ENCODE results near the gene WDR33. TPM values are rescaled to one million over a fixed set of nuclear protein-coding genes. Genes with fewer than 3 reads are reported as not detected.
A peak's percentile ranks its signal among the peaks of the same experiment; 100 is the strongest.

The WDR33 gene
- total RNA-seq, 2 experiments from 2014 or later = 59.8 to 61.5 TPM

DNA sequence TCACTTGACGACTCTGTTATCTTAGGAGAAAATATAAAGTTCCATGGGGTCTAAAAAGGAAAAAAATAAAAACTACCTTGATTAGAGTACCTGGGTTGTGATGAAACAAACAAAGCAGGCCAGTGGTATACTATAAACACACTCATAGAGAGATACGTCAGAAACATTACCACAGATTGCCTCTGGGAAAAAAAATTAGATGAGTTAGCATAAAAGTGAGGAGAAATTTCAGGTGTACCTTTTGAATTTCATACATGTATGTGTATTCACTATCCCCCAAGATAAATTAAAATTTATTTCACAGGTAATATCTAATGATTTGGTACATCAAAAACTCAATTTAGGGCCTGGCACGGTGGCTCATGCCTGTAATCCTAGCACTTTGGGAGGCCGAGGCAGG lies 18.2 kb downstream of the WDR33 start:
- TF ChIP-seq CTCF (IDR thresholded peaks at IDR 0.05) = no peak
- H3K4me1 Mint-ChIP-seq (ENCODE audit: low read depth) = peaks cover 53% of the 10 kb centered on the region
- intact Hi-C loops (cut with DNase I, micrococcal nuclease) = no loop called here
- Histone ChIP-seq H3K4me1 (ENCODE audit: insufficient read depth, low read length) (peaks cover 42% of the 10 kb centered on the region), H3K9me3 (ENCODE audit: control insufficient read depth in 1 of 2, insufficient read depth in 1 of 2, low read length in 2 of 2) (no peaks in the 10 kb centered on the region), H3K36me3 (ENCODE audit: insufficient read depth, low read length) (peaks cover 18% of the 10 kb centered on the region), H3K4me3 (ENCODE audit: low read length) (no peak overlapping the region), H3K27ac (ENCODE audit: low read depth in 1 of 2, low read length in 2 of 2) (no peak overlapping the region), H3K27me3 (ENCODE audit: control insufficient read depth in 1 of 2, insufficient read depth in 2 of 2, low read length in 2 of 2) (no peaks in the 10 kb centered on the region)
- no peaks in the 10 kb centered on the region for H3K27me3 Mint-ChIP-seq
- ChIA-PET CTCF (interaction anchor here (0.8 kb wide), 1 partner anchor 44 kb away, joined by 3 read pairs; no protein-coding TSS in a partner anchor), POLR2A (no interaction called here)
- no peak for DNase-seq
- no peak for ATAC-seq (ENCODE audit: poor library complexity)
- H3K4me3 Mint-ChIP-seq = peak overlapping the region; percentile 2
- H3K36me3 Mint-ChIP-seq (ENCODE audit: low read depth) = peaks cover 51% of the 10 kb centered on the region
- H3K9me3 Mint-ChIP-seq = no peaks in the 10 kb centered on the region
- peak overlapping the region; percentile 13 for H3K27ac Mint-ChIP-seq

- Mint-ChIP-seq H3K36me3 (ENCODE audit: low read depth) (peaks cover 41% of the 10 kb centered on the region), H3K27ac (peak overlapping the region; percentile 3), H3K27me3 (no peaks in the 10 kb centered on the region), H3K4me1 (ENCODE audit: low read depth) (peaks cover 36% of the 10 kb centered on the region), H3K9me3 (no peaks in the 10 kb centered on the region), H3K4me3 (peak overlapping the region; percentile 2)
- DNase-seq = no peak
- intact Hi-C loops (cut with DNase I, micrococcal nuclease) = no loop called here
- H3K27me3 ChIP-seq (ENCODE audit: control insufficient read depth in 1 of 2, insufficient read depth in 2 of 2, low read length in 2 of 2) = no peaks in the 10 kb centered on the region
- no peak for ATAC-seq (ENCODE audit: poor library complexity)
- no peaks in the 10 kb centered on the region for H3K9me3 ChIP-seq (ENCODE audit: control insufficient read depth in 1 of 2, insufficient read depth in 1 of 2, low read length in 2 of 2)
- POLR2A ChIA-PET = no interaction called here
- CTCF ChIA-PET = no interaction called here
- H3K36me3 ChIP-seq (ENCODE audit: insufficient read depth, low read length) = peaks cover 20% of the 10 kb centered on the region
- H3K4me3 ChIP-seq (ENCODE audit: low read length) = no peak overlapping the region
- TF ChIP-seq CTCF (IDR thresholded peaks at IDR 0.05) = no peak
- H3K4me1 ChIP-seq (ENCODE audit: insufficient read depth, low read length) = peaks cover 35% of the 10 kb centered on the region
- no peak overlapping the region for H3K27ac ChIP-seq (ENCODE audit: low read depth in 1 of 2, low read length in 2 of 2)
Measured at GRCh38 chr2:127790694-127791529, 20.1 kb downstream of the WDR33 start.

DNA sequence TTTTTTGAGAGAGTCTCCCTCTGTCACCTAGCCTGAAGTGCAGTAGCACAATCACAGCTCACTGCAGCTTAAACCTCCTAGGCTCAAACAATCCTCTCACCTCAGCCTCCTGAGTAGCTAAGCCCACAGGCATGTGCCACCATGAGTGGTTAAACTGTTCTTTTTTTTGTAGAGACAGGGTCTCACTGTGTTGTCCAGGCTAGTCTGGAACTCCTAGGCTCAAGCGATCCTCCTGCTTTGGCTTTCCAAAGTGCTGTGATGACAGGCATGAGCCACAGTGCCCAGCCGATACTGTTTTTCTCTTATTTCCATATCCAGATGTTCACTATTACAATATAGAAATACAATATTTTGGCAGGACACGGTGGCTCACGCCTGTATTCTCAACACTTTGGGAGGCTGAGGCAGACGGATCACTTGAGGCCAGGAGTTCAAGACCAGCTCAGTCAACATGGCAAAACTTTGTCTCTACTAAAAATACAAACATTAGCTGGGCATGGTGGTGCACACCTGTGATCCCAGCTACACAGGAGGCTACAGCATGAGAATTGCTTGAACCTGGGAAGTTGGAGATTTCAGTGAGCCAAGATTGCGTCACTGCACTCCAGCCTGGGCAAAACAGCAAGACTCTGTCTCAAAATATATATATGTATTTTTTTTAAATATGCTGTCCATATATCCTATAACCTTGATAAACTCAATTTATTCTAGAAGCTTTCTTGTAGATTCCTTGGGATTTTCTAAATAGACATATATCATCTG lies 24.7 kb downstream of the WDR33 start:
- Mint-ChIP-seq H3K36me3 (ENCODE audit: low read depth) (peaks cover 45% of the 10 kb centered on the region), H3K4me3 (no peak overlapping the region), H3K4me1 (ENCODE audit: low read depth) (peaks cover 33% of the 10 kb centered on the region), H3K27ac (peak overlapping the region; percentile 59), H3K9me3 (no peaks in the 10 kb centered on the region), H3K27me3 (no peaks in the 10 kb centered on the region)
- peaks cover 17% of the 10 kb centered on the region for H3K36me3 ChIP-seq (ENCODE audit: insufficient read depth, low read length)
- CTCF ChIA-PET = no interaction called here
- POLR2A ChIA-PET = interaction anchor here (1.5 kb wide), 1 partner anchor 14 kb away, joined by 3 read pairs; no protein-coding TSS in a partner anchor
- H3K9me3 ChIP-seq (ENCODE audit: control insufficient read depth in 1 of 2, insufficient read depth in 1 of 2, low read length in 2 of 2) = no peaks in the 10 kb centered on the region
- H3K27ac ChIP-seq (ENCODE audit: low read depth in 1 of 2, low read length in 2 of 2) = peak overlapping the region in 1 of 2 donors; percentile 4
- peaks cover 11% of the 10 kb centered on the region for H3K4me1 ChIP-seq (ENCODE audit: insufficient read depth, low read length)
- DNase-seq (no peak), ATAC-seq (ENCODE audit: poor library complexity) (no peak)
- no peaks in the 10 kb centered on the region for H3K27me3 ChIP-seq (ENCODE audit: control insufficient read depth in 1 of 2, insufficient read depth in 2 of 2, low read length in 2 of 2)
- H3K4me3 ChIP-seq (ENCODE audit: low read length) = no peak overlapping the region
- intact Hi-C loops (cut with DNase I, micrococcal nuclease) = no loop called here
- no peak for TF ChIP-seq CTCF (IDR thresholded peaks at IDR 0.05)
